K562 (cell line): Measurements from ENCODE around the gene SREBF1. TPM values are rescaled to one million over a fixed set of nuclear protein-coding genes. Genes with fewer than 3 reads are reported as not detected.

Source experiments
- CTBP1 ChIP-seq: fragments of 450-650 bp; IDR thresholded peaks from 2 replicates; pipeline ENCODE4 v1.6.1; 2016; ENCODE audit warnings: borderline replicate concordance
- DMBX1 ChIP-seq: fragments of 250-450 bp; sonication (Bioruptor Pico); IDR thresholded peaks from 2 replicates; pipeline ENCODE4 v1.8.0; 2022; ENCODE audit warnings: inconsistent platforms, mild to moderate bottlenecking, moderate library complexity, borderline replicate concordance
- ERF ChIP-seq: fragments of 450-650 bp; formaldehyde crosslinking; IDR thresholded peaks from 2 replicates; pipeline ENCODE4 v1.4.0; 2020; ENCODE audit warnings: mild to moderate bottlenecking, mixed read lengths
- FOXK2 ChIP-seq, 2 experiments: fragments of 450-650 bp; IDR thresholded peaks in 1 of 2; conservative IDR thresholded peaks in 1 of 2; 2 replicates each; pipeline ENCODE4 v1.6.1; 2016; ENCODE audit warnings: low read depth in 2 of 2, mild to moderate bottlenecking in 1 of 2
- HDAC2 ChIP-seq: fragments of 450-650 bp; IDR thresholded peaks from 2 replicates; pipeline ENCODE4 v1.6.1; 2016; ENCODE audit warnings: mild to moderate bottlenecking
- ID3 ChIP-seq, 2 experiments: fragments of 250-450 bp in 1 of 2; fragments of 450-650 bp in 1 of 2; sonication (Bioruptor Pico) in 1 of 2; IDR thresholded peaks; 2 replicates each; pipeline versions ENCODE4 v1.6.1 to v1.8.0; 2016 to 2021; ENCODE audit warnings: mild to moderate bottlenecking in 2 of 2, moderate library complexity in 2 of 2, missing compliant biosample characterization in 1 of 2, missing genetic modification characterization in 1 of 2
- MED1 ChIP-seq: sonication (generic); formaldehyde crosslinking; IDR thresholded peaks from 2 replicates; pipeline ENCODE4 v1.8.1; 2023; ENCODE audit warnings: missing genetic modification reagents, borderline replicate concordance
- MXI1 ChIP-seq: IDR thresholded peaks from 2 replicates; pipeline ENCODE4 v1.6.1; 2011; ENCODE audit warnings: low read depth, mild to moderate bottlenecking, improper control_type of control experiment, low read length
- NUFIP1 ChIP-seq: fragments of 450-650 bp; IDR thresholded peaks from 2 replicates; pipeline ENCODE4 v1.6.1; 2018; ENCODE audit not compliant: partially characterized antibody
- PBX2 ChIP-seq, 2 experiments: IDR thresholded peaks in 1 of 2; conservative IDR thresholded peaks in 1 of 2; 2 replicates each; pipeline ENCODE4 v1.6.1; 2016; ENCODE audit warnings: low read depth in 2 of 2, mild to moderate bottlenecking in 1 of 2, missing compliant biosample characterization in 1 of 2, missing genetic modification characterization in 1 of 2, moderate library complexity in 1 of 2
- RCOR1 ChIP-seq, 2 experiments: IDR thresholded peaks; 2 replicates each; pipeline ENCODE4 v1.6.1; 2012; ENCODE audit warnings: low read depth in 2 of 2, low read length in 2 of 2, borderline replicate concordance in 1 of 2, improper control_type of control experiment in 1 of 2
- SPI1 ChIP-seq: IDR thresholded peaks from 2 replicates; pipeline ENCODE4 v1.6.1; 2011; ENCODE audit warnings: low read depth, low read length, control low read depth, borderline replicate concordance
- SRSF9 ChIP-seq: fragments of 200-400 bp; formaldehyde crosslinking; IDR thresholded peaks from 2 replicates; pipeline ENCODE4 v1.6.1; 2017; ENCODE audit warnings: low read depth, low read length, borderline replicate concordance
- TCFL5 ChIP-seq: fragments of 250-450 bp; sonication (Bioruptor Pico); conservative IDR thresholded peaks from 2 replicates; pipeline ENCODE4 v1.6.1; 2021; ENCODE audit warnings: mild to moderate bottlenecking, moderate library complexity, matching md5 sums
- ZEB2 ChIP-seq: fragments of 450-650 bp; IDR thresholded peaks from 2 replicates; pipeline ENCODE4 v1.6.1; 2016
- ZKSCAN3 ChIP-seq: fragments of 250-450 bp; sonication (Bioruptor Pico); IDR thresholded peaks from 2 replicates; pipeline ENCODE4 v1.4.0; 2020
- ZNF175 ChIP-seq: fragments of 200-800 bp; sonication (Bioruptor generic); IDR thresholded peaks from 2 replicates; pipeline ENCODE4 v1.6.1; 2016; ENCODE audit warnings: low read depth, mild to moderate bottlenecking, missing genetic modification characterization, missing compliant biosample characterization
- ZNF224 ChIP-seq: sonication (generic); formaldehyde crosslinking; IDR thresholded peaks from 2 replicates; pipeline ENCODE4 v1.8.0; 2022; ENCODE audit warnings: mild to moderate bottlenecking, missing genetic modification reagents
- ZNF584 ChIP-seq: fragments of 200-800 bp; sonication (Bioruptor generic); IDR thresholded peaks from 2 replicates; pipeline ENCODE4 v1.6.1; 2016; ENCODE audit warnings: low read depth, mild to moderate bottlenecking, missing genetic modification characterization, missing compliant biosample characterization
- polyA plus RNA-seq, 8 experiments: library from polyadenylated mRNA; depleted of rRNA in 4 of 8; stranded (reverse) in 5 of 8; unstranded in 3 of 8; fragments of >200 nt; fragmentation: Nextera tagmentation in 2 of 8; fragmentation: Illumina TruSeq in 1 of 8; extraction: Ambion mirVana in 2 of 8; extraction: Trizol in 1 of 8; gene quantifications; 2 replicates each; pipeline versions ENCODE4 v1.2.1 to v1.2.3, GENCODE V29; 2011 to 2014; ENCODE audit warnings: inconsistent platforms in 1 of 8, missing spikeins in 1 of 8
- total RNA-seq, 7 experiments: library from RNA; depleted of rRNA in 6 of 7; stranded (reverse); fragments of >200 nt in 6 of 7; fragmentation: Illumina TruSeq in 2 of 7; extraction: Trizol in 2 of 7; gene quantifications; 2 replicates each; pipeline versions ENCODE4 v1.2.1 to v1.2.3, GENCODE V29; 2011 to 2021; ENCODE audit warnings: low replicate concordance in 1 of 7
- TF ChIP-seq, protein P1 (sequence below): fragments of 250-450 bp; sonication (Bioruptor Pico); IDR thresholded peaks from 2 replicates; pipeline ENCODE4 v1.5.0; 2020; ENCODE audit warnings: mild to moderate bottlenecking
- TF ChIP-seq, protein P2 (sequence below): IDR thresholded peaks from 2 replicates; pipeline ENCODE4 v1.6.1; 2011; ENCODE audit warnings: borderline replicate concordance, low read depth, mild to moderate bottlenecking, moderate library complexity, low read length; ENCODE audit not compliant: insufficient read depth, poor library complexity, severe bottlenecking

Gene SREBF1
- total and polyA plus RNA-seq, 9 of the 15 experiments (the other 6 are each of a cell fraction or from before 2014, with no cell fraction given): 1.6 to 169 (median 69.4) TPM

GRCh38 chr17:17849845-17850373, 13.1 kb upstream of the SREBF1 start (continued):
- TF ChIP-seq ZNF175 (CRISPR knock-in tag) (peak; percentile 81), ZNF584 (CRISPR knock-in tag) (peak; percentile 86), NUFIP1 (peak; percentile 23), TCFL5 (0 out of 2 replicates have a peak, but pooled peaks have one; percentile 51), SRSF9 (no peak), ZNF224 (no peak), FOXK2 (conservative IDR thresholded peaks at IDR 0.05 in 1 of 2, IDR thresholded peaks at IDR 0.05 in 1 of 2; ENCODE audit: low read depth in 2 of 2) (peak; percentile 53 to 69; a peak in 3 of 4 replicates), ERF (CRISPR knock-in tag) (peak; percentile 70; the same call in 1 of the 2 replicates), CTBP1 (peak; percentile 84), MXI1 (no peak), SPI1 (peak; percentile 35; the same call in 1 of the 2 replicates), DMBX1 (peak; percentile 95), HDAC2 (0 out of 2 replicates have a peak, but pooled peaks have one; percentile 39), ID3 (CRISPR knock-in tag; IDR thresholded peaks at IDR 0.05) (no peak; the same call in 1 of the 2 replicates), ID3 (tag; IDR thresholded peaks at IDR 0.05) (peak; percentile 90), ZEB2 (peak; percentile 14; the same call in 1 of the 2 replicates), MED1 (no peak), RCOR1 (IDR thresholded peaks at IDR 0.05; ENCODE audit: borderline replicate concordance in 1 of 2, low read depth in 2 of 2, low read length in 2 of 2) (peak in 1 of 2 experiments; percentile 92; a peak in 2 of 4 replicates), ZKSCAN3 (CRISPR knock-in tag) (no peak), PBX2 (CRISPR knock-in tag; IDR thresholded peaks at IDR 0.05; ENCODE audit: low read depth) (no peak), PBX2 (tag; conservative IDR thresholded peaks at IDR 0.05; ENCODE audit: low read depth) (0 out of 2 replicates have a peak, but pooled peaks have one; percentile 24)
- TF ChIP-seq, protein P1, sequence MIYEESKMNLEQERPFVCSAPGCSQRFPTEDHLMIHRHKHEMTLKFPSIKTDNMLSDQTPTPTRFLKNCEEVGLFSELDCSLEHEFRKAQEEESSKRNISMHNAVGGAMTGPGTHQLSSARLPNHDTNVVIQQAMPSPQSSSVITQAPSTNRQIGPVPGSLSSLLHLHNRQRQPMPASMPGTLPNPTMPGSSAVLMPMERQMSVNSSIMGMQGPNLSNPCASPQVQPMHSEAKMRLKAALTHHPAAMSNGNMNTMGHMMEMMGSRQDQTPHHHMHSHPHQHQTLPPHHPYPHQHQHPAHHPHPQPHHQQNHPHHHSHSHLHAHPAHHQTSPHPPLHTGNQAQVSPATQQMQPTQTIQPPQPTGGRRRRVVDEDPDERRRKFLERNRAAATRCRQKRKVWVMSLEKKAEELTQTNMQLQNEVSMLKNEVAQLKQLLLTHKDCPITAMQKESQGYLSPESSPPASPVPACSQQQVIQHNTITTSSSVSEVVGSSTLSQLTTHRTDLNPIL (CRISPR knock-in tag): 0 out of 2 replicates have a peak, but pooled peaks have one; percentile 49
- TF ChIP-seq, protein P2, sequence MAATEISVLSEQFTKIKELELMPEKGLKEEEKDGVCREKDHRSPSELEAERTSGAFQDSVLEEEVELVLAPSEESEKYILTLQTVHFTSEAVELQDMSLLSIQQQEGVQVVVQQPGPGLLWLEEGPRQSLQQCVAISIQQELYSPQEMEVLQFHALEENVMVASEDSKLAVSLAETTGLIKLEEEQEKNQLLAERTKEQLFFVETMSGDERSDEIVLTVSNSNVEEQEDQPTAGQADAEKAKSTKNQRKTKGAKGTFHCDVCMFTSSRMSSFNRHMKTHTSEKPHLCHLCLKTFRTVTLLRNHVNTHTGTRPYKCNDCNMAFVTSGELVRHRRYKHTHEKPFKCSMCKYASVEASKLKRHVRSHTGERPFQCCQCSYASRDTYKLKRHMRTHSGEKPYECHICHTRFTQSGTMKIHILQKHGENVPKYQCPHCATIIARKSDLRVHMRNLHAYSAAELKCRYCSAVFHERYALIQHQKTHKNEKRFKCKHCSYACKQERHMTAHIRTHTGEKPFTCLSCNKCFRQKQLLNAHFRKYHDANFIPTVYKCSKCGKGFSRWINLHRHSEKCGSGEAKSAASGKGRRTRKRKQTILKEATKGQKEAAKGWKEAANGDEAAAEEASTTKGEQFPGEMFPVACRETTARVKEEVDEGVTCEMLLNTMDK: peak; percentile 92
